HG03342 (cell line): ENCODE measurements around the gene SIGLEC5.

Source experiments
- ATAC-seq: cut with Tn5 transposase; IDR thresholded peaks from one replicate; pipeline ENCODE4 v1.9.1; 2021; ENCODE audit warnings: mild to moderate bottlenecking, moderate library complexity; ENCODE audit not compliant: unreplicated experiment

The SIGLEC5 gene

GRCh38 chr19:51590441-51590840 lies 39.8 kb downstream of the SIGLEC5 start:
- no peak for ATAC-seq

- no peak for ATAC-seq
Measured at GRCh38 chr19:51589511-51589910, 40.7 kb downstream of the SIGLEC5 start.

GRCh38 chr19:51587264-51588191 lies 42.7 kb downstream of the SIGLEC5 start:
- no peak for ATAC-seq

- no peak for ATAC-seq
Measured at GRCh38 chr19:51586799-51587198, 43.4 kb downstream of the SIGLEC5 start.

DNA sequence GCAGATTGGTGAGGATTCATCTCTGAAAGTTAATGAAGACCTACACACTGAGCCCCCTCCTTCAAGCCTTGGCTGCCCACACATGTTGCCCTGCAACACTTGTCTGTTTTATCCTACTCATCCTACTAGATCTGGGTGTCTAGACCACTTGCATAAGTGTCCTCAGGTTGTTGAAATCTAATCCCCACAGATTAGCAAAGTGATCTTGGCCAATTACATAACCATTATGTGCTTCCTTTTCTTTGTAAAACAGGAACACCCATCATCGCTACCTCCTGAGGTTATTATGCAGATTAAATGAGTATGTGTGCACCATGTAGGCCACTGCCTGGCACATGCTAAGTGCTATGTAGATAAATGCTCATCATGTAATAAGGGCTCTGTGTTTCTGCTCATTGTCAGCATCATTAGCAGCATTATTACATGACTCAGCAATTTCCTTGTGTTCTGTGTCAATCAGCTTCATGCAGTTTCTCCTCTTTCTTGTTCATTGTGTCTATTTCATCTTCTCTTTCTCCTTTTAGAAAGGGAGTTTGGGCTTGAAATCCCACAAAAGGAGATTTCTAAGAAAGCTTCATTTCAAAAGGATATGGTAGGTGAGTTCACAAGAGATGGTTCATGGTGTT lies 44.0 kb downstream of the SIGLEC5 start:
- no peak for ATAC-seq

DNA sequence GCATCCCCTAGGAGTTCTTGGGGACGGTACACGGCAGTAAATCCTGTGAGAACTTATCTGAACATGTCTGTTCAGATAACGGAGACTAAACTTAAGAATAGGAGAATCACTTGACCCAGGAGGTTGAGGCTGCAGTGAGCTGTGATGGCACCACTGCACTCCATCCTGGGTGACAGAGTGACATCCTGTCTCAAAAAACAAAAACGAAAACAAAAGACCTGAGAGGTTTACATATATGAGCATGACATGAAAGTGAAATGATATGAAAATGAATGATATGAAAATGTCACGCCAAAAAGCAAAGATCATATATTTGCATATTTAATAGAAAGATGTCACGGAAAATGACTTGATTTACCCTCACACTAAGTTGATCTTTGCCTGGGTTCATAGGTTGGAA lies 53.4 kb downstream of the SIGLEC5 start:
- no peak for ATAC-seq

GRCh38 chr19:51573331-51573730 lies 56.9 kb downstream of the SIGLEC5 start:
- ATAC-seq: no peak

DNA sequence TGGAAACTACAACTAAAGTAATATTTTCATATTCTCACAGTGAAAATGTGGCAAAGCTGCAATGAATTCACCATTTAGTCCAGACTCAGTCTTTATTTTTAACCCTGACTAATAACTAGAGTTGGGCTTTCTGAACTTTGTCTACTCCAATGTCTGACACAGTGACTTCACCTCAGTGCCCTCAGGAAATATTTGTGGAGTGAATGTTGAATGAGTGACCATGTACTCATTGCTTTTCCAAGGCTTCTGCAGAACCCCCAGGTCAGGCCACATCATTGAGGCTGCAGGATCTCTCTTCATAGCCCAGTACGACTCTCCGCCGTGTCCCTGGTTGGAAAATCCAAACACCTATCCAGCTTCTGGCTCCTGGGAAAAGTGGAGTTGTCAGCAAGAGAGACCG lies 57.3 kb downstream of the SIGLEC5 start:
- no peak for ATAC-seq

- ATAC-seq: no peak
Measured at GRCh38 chr19:51572410-51572809, 57.8 kb downstream of the SIGLEC5 start.

GRCh38 chr19:51571599-51571998 lies 58.6 kb downstream of the SIGLEC5 start:
- no peak for ATAC-seq

DNA sequence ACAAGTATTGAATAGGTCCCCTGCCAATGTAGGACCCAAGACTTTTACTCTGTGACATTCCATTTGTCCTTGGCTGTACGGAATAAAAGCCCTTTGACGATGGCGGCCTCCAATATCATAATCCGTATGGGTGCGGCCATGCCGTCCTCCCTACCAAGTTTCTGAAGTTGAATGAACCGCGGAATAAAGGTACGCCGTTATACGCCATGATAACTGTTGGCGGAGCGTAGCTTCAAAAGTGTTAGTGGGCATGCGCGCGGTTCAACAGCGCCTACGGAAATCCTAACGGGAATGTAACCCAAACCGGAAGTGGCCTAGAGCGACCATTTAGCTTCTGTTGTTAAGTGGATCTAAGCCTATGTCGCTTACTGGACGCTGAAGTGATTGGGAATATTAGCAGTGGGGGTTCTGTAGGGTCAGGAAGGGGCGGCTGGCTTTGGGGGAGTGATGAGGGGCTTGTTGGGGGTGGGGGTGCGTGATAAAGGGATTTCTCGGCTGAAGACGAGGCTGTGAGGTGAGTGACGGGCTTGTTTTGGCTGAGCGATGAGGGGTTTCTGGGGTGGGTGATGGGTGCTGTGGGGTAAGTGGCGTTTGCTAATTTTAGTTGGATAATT lies 59.1 kb downstream of the SIGLEC5 start, which contains the start of gene ZNF175:
ZNF175 (plus strand) TSS at position 322 of the 614 bp plus-strand sequence. CDS start 2,047 bp downstream, outside the sequence.
- ATAC-seq: peak; percentile 82

DNA sequence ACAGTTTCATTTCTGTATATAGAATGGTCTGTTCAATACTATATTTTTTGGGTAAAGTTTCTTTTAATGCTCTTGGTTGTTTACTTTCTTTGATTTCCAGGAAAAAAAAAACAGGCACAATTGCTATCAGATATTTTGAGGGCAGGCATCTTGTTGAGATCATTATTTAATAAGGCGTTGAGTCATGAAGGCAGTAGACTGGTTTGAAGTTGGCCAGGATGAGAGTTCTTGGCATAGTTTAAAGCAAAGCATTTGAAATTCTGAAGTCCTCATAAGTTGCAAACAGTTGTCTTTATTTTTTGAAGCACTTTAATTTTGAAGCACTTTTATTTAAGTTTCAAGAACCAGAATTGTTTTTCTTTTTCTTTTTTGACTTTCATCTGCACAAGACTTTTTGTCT lies 61.7 kb downstream of the SIGLEC5 start:
- ATAC-seq: no peak

DNA sequence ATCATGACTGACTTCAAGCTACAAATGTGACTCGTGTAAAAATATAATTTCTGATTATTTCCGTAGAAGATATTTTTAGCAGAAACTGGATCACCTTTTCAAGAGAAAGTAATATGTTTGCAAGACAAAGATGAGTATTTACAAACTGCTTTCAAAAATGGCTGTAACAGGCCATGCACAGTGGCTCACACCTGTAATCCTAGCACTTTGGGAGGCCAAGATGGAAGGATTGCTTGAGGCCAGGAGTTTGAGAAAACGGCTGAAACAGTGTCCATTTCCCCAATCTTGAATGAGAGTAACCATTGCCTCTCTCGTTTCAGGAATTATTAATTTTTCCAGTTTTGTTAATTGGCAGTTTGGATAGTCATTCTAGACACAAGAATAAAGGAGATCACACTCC lies 62.6 kb downstream of the SIGLEC5 start:
- no peak for ATAC-seq

DNA sequence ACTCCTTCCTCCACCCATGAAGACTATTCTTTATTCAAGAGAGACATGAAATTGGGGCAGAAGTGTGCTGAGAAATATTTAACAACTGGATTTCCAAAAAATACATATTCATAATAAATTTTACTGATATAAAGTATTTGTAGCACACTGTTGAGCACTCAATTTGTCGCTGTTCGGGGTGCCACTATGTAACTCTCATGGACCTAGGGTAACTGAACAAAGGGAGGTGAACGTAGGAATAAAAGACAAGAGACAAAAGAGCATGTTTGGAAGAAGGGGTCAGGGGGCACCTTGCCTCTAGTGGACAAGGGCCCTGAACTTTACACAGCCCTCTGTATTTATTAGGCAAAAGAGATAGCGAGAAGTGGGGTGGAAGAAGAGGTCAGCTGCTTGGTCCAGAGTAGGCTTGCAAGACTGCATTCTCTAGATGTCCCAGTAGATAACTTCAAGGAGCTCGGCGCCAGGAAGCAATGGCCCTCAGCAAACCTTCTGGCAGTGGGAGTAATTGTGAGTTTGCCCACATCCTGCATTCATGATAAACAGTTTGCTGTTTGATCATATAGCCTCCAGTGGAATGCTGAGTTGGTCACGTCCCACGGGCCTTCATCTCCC lies 63.6 kb downstream of the SIGLEC5 start:
- ATAC-seq: no peak

DNA sequence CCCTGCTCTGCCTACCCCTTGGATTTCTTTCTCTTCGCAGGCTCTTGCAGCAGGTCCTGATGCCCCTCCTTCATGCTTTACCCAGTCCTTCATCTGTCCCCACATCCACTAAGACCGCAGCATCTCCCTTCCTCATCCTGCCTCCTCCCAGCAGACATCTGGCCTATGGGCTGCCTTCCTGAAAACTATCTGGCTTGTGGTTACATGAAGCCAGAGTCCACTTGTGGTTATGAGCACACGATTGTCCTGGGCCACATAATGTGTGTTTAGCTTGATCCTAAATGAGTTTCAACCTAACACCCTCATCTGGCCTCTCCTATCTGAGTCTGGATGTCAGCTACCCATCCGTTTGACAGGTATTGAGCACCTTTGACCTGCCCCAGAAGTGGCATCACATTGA lies 64.6 kb downstream of the SIGLEC5 start:
- no peak for ATAC-seq

GRCh38 chr19:51564791-51565190 lies 65.4 kb downstream of the SIGLEC5 start:
- no peak for ATAC-seq
